ENCODE measurements around the gene ZBTB40. TPM values are rescaled to one million over a fixed set of nuclear protein-coding genes. Genes with fewer than 3 reads are reported as not detected.
A peak's percentile ranks its signal among the peaks of the same experiment; 100 is the strongest.

The ZBTB40 gene
- total and polyA plus RNA-seq, 2 of the 13 experiments (the other 11 are each of a cell fraction or from before 2014, with no cell fraction given) = 8.8 to 16.5 TPM

- TF ChIP-seq TFDP2 (CRISPR knock-in tag; IDR thresholded peaks at IDR 0.05) = peak; percentile 87
- no peak for TF ChIP-seq ZBED4 (CRISPR knock-in tag; IDR thresholded peaks at IDR 0.05; ENCODE audit: borderline replicate concordance)
- TF ChIP-seq NR2C2 (CRISPR knock-in tag; IDR thresholded peaks at IDR 0.05; ENCODE audit: borderline replicate concordance) = no peak
- TF ChIP-seq GATAD1 (CRISPR knock-in tag; IDR thresholded peaks at IDR 0.05) = peak; percentile 67
- no peak for TF ChIP-seq ZNF33B (CRISPR knock-in tag; IDR thresholded peaks at IDR 0.05)
- TF ChIP-seq ZNF326 (CRISPR knock-in tag; IDR thresholded peaks at IDR 0.05; ENCODE audit: borderline replicate concordance) = no peak
- TF ChIP-seq TFDP1 (CRISPR knock-in tag; IDR thresholded peaks at IDR 0.05; ENCODE audit: borderline replicate concordance) = peak; percentile 64; the same call in 1 of the 2 replicates
- 0 out of 2 replicates have a peak, but pooled peaks have one; percentile 41 for TF ChIP-seq ZFP1 (CRISPR knock-in tag; IDR thresholded peaks at IDR 0.05)
- TF ChIP-seq SIX1 (CRISPR knock-in tag; IDR thresholded peaks at IDR 0.05; ENCODE audit: borderline replicate concordance) = peak; percentile 75; the same call in 1 of the 2 replicates
- 0 out of 2 replicates have a peak, but pooled peaks have one; percentile 18 for TF ChIP-seq GABPB1 (CRISPR knock-in tag; IDR thresholded peaks at IDR 0.05)
- TF ChIP-seq ZNF337 (CRISPR knock-in tag; IDR thresholded peaks at IDR 0.05; ENCODE audit: borderline replicate concordance, low read depth) = no peak
- TF ChIP-seq SP1 (IDR thresholded peaks at IDR 0.05) = no peak
- TF ChIP-seq SP1 (CRISPR knock-in tag; IDR thresholded peaks at IDR 0.05) = no peak
- peak; percentile 63 for TF ChIP-seq CREM (IDR thresholded peaks at IDR 0.05)
- no peak for TF ChIP-seq CREM (CRISPR knock-in tag; IDR thresholded peaks at IDR 0.05)
- no peak for TF ChIP-seq ZNF224 (CRISPR knock-in tag; IDR thresholded peaks at IDR 0.05)
- no peak for TF ChIP-seq THAP7 (CRISPR knock-in tag; IDR thresholded peaks at IDR 0.05)
- TF ChIP-seq PPARG (CRISPR knock-in tag; conservative IDR thresholded peaks at IDR 0.05) = peak; percentile 58
- no peak for TF ChIP-seq AKAP8 (CRISPR knock-in tag; IDR thresholded peaks at IDR 0.05)
- no peak for TF ChIP-seq ZNF496 (CRISPR knock-in tag; IDR thresholded peaks at IDR 0.05; ENCODE audit: insufficient replicate concordance)
Measured at GRCh38 chr1:22428672-22429071, 23.0 kb upstream of the ZBTB40 start (continued).

Measured in HepG2 (cell line).